OCI-LY7 (cell line): ENCODE data around the gene ANKLE2.
"Not testable (repeated sequence)": the region's sequence is repeated elsewhere in the genome, so short reads cannot be mapped to it uniquely, and the experiment has no call there.

ENCODE experiments used
- EZH2phosphoT487 ChIP-seq: fragments of 200-600 bp; sonication (generic); IDR thresholded peaks from 2 replicates; pipeline ENCODE4 v1.6.1; 2018; ENCODE audit warnings: low read depth, borderline replicate concordance, mild to moderate bottlenecking, mixed run types, antibody characterized with exemption, low read length, moderate library complexity, mixed read lengths
- TF ChIP-seq, protein P1 (sequence below): fragments of 200-600 bp; sonication (generic); conservative IDR thresholded peaks from 2 replicates; pipeline ENCODE4 v1.5.1; 2014; ENCODE audit warnings: mild to moderate bottlenecking, antibody characterized with exemption, low read length, moderate library complexity, mixed read lengths

- TF ChIP-seq, protein P1, sequence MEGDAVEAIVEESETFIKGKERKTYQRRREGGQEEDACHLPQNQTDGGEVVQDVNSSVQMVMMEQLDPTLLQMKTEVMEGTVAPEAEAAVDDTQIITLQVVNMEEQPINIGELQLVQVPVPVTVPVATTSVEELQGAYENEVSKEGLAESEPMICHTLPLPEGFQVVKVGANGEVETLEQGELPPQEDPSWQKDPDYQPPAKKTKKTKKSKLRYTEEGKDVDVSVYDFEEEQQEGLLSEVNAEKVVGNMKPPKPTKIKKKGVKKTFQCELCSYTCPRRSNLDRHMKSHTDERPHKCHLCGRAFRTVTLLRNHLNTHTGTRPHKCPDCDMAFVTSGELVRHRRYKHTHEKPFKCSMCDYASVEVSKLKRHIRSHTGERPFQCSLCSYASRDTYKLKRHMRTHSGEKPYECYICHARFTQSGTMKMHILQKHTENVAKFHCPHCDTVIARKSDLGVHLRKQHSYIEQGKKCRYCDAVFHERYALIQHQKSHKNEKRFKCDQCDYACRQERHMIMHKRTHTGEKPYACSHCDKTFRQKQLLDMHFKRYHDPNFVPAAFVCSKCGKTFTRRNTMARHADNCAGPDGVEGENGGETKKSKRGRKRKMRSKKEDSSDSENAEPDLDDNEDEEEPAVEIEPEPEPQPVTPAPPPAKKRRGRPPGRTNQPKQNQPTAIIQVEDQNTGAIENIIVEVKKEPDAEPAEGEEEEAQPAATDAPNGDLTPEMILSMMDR = not testable (repeated sequence)
- not testable (repeated sequence) for TF ChIP-seq EZH2phosphoT487
These were observed 14.6 kb upstream of the ANKLE2 start for GRCh38 chr12:132776230-132776625.
